ENCODE data around the gene PODNL1.
A peak's percentile ranks its signal among the peaks of the same experiment; 100 is the strongest.

PODNL1 gene

DNA sequence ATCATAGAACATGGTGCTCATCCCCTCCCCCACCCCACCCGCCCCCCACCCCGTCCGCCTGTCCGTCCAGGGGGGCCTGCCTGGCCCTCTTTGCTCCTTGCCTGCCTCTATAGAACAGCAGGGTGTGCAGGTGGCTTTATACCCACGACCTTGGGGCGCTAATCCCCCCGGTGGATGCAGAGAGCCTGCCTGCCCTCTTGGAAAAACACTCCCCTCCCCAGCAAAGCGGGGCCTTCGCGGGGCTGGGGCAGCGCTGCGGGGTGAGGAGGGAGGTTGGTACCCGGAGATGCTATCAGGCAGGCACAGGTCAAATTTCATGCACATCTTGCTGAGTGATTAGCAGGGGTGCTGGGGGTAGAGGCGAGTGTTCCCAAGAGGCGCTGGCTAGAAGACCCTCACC lies 46.0 kb upstream of the PODNL1 start:
- POLR2A ChIA-PET (ENCODE audit: low non-redundant PET) = no interaction called here
- CTCF ChIA-PET = no interaction called here

DNA sequence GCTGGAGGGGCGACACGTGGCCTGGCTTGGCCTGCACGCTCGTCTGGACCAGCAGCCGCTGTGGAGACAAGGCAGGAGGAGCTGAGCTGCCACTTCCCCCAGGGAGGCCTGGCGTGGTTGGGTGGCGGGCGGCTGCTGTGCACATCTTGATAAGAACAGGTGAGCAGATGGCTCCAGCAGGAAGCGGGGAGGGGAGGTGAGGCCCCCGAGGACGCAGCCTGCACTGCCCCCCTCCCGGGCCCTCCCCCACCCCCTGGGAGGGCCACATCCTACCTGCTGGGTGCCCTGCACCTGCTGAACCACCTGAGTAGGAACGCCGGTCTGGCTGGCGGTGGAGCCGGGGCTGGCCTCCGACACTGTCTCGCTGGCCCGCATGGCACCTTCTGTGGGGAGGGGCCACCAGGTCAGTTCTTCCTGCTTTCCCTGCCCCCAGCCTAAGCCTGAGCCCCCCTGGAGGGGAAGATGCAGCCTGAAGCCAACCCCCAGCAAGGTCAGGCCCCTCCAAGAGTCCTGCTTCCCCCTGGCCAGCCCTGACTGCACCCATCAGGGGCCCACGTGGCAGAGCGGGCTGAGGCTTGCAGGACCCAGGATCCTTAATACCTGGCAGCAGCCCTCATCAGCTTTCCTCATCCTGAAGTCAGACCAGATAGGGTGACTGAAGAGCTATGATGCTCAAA lies 45.1 kb upstream of the PODNL1 start:
- peak overlapping the region; percentile 19; the same call in 1 of the 2 replicates for H3K27ac ChIP-seq
- ChIA-PET POLR2A (ENCODE audit: low non-redundant PET) (no interaction called here), CTCF (no interaction called here)
- TF ChIP-seq CTCF (conservative IDR thresholded peaks at IDR 0.05; ENCODE audit: low read depth) = no peak
- no peak for DNase-seq (ENCODE audit: low spot score)

More for the DNA sequence above, 46.0 kb upstream of the PODNL1 start:
- DNase-seq (ENCODE audit: low spot score) = no peak
- TF ChIP-seq CTCF (conservative IDR thresholded peaks at IDR 0.05; ENCODE audit: low read depth) = no peak
- no peak overlapping the region for H3K27ac ChIP-seq

DNA sequence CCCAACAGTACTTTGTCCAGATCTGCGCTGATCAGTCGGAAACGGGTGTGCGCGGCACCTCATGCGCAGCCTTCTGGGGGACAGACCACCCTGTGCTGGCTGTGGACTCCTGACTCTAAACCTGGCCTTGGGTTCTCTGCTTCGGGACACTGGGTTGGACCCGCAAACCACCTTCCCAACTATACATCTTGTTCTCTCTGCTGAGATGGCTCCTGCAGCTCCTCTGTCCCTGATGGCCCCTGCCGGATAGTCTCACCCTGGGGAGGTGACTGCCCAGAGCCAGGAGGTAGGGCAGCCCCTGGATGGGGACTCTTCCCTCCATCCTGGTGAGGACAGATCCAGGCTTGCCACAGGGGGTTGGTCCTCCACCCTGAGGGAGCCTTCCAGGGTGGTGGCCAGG lies 44.6 kb upstream of the PODNL1 start:
- no peak for DNase-seq (ENCODE audit: low spot score)
- POLR2A ChIA-PET (ENCODE audit: low non-redundant PET) = no interaction called here
- H3K27ac ChIP-seq = peak overlapping the region; percentile 19; the same call in 1 of the 2 replicates
- no peak for TF ChIP-seq CTCF (conservative IDR thresholded peaks at IDR 0.05; ENCODE audit: low read depth)
- CTCF ChIA-PET = interaction anchor here (0.6 kb wide), 1 partner anchor 102 kb away, joined by 4 read pairs; no protein-coding TSS in a partner anchor

DNA sequence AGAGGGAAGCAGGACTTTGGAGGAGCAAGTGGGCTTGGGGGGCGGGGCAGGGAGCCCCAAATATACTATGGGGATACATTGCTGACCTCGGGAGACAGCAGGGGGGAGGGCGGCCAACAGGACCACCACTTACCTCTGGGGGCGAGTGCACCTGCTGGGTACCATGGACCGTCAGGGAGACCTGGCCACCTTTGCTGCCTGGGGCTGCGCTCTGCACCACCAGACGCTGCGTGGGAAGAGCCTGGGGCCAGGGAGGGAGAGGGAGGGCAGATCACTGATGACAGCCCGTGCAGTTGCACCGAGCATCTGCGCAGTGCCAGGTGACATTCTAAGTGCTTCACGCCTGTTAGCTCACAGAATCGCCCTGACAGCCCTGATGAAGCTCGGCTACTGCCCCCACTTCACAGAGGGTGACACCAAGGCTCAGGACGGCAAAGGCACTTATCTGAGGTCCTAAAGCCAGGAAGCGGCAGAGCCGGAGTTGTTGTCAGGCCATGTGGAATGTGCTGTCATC lies 43.8 kb upstream of the PODNL1 start:
- H3K27ac ChIP-seq = peak overlapping the region; percentile 3; the same call in 1 of the 2 replicates
- CTCF ChIA-PET = interaction anchor here (0.6 to 1.0 kb wide), 2 partner anchors 91 to 101 kb away, joined by 4 to 5 read pairs; no protein-coding TSS in a partner anchor
- POLR2A ChIA-PET (ENCODE audit: low non-redundant PET) = no interaction called here
- no peak for DNase-seq (ENCODE audit: low spot score)
- TF ChIP-seq CTCF (conservative IDR thresholded peaks at IDR 0.05; ENCODE audit: low read depth) = no peak

- POLR2A ChIA-PET (ENCODE audit: low non-redundant PET) = no interaction called here
- CTCF ChIA-PET = interaction anchor here (0.7 to 1.0 kb wide), 2 partner anchors 91 to 92 kb away, joined by 3 to 5 read pairs; no protein-coding TSS in a partner anchor
- no peak for DNase-seq (ENCODE audit: low spot score)
- no peak for TF ChIP-seq CTCF (conservative IDR thresholded peaks at IDR 0.05; ENCODE audit: low read depth)
- peak overlapping the region; percentile 3 for H3K27ac ChIP-seq
Measured at GRCh38 chr19:13981467-13981866, 43.2 kb upstream of the PODNL1 start.

GRCh38 chr19:13981021-13981420 lies 42.8 kb upstream of the PODNL1 start:
- peak overlapping the region; percentile 3 for H3K27ac ChIP-seq
- CTCF ChIA-PET = interaction anchor here (0.6 to 1.0 kb wide), 3 partner anchors 91 to 329 kb away, joined by 3 to 5 read pairs (median 5); no protein-coding TSS in a partner anchor
- POLR2A ChIA-PET (ENCODE audit: low non-redundant PET) = no interaction called here
- no peak for DNase-seq (ENCODE audit: low spot score)
- no peak for TF ChIP-seq CTCF (conservative IDR thresholded peaks at IDR 0.05; ENCODE audit: low read depth)

Measured in RWPE1 (cell line).